GM19238 (cell line): ENCODE results near the gene TBC1D2.
"Not testable (repeated sequence)": the region's sequence is repeated elsewhere in the genome, so short reads cannot be mapped to it uniquely, and the experiment has no call there.

Source experiments
- DNase-seq: peaks from one replicate; pipeline ENCODE4 v3.0.0; 2011; ENCODE audit warnings: low spot score; ENCODE audit not compliant: insufficient read length

Gene TBC1D2

GRCh38 chr9:98255578-98256296 is at the start of gene TBC1D2:
Gene TBC1D2 (minus strand): TSS chr9:98255649. CDS start chr9:98255541, 108 bp downstream.
- peak; percentile 96 for DNase-seq

GRCh38 chr9:98304381-98304780 is 48.9 kb upstream of the TBC1D2 start:
- DNase-seq = no peak

- no peak for DNase-seq
Measured at GRCh38 chr9:98303633-98304125, 48.2 kb upstream of the TBC1D2 start.

GRCh38 chr9:98302938-98303632 is 47.6 kb upstream of the TBC1D2 start:
- DNase-seq = no peak

GRCh38 chr9:98302150-98302549 is 46.7 kb upstream of the TBC1D2 start:
- DNase-seq = no peak

- no peak for DNase-seq
Measured at GRCh38 chr9:98300611-98301010, 45.2 kb upstream of the TBC1D2 start.

- no peak for DNase-seq
Measured at GRCh38 chr9:98298476-98298875, 43.0 kb upstream of the TBC1D2 start.

- no peak for DNase-seq
Measured at GRCh38 chr9:98295824-98296223, 40.4 kb upstream of the TBC1D2 start.

- DNase-seq = no peak
Measured at GRCh38 chr9:98291820-98292219, 36.4 kb upstream of the TBC1D2 start.

- DNase-seq = no peak
Measured at GRCh38 chr9:98290411-98290810, 35.0 kb upstream of the TBC1D2 start.

- no peak for DNase-seq
Measured at GRCh38 chr9:98289614-98290201, 34.3 kb upstream of the TBC1D2 start.

- no peak for DNase-seq
Measured at GRCh38 chr9:98288881-98289280, 33.4 kb upstream of the TBC1D2 start.

GRCh38 chr9:98287384-98287783 is 31.9 kb upstream of the TBC1D2 start:
- no peak for DNase-seq

- no peak for DNase-seq
Measured at GRCh38 chr9:98285446-98285845, 30.0 kb upstream of the TBC1D2 start.

GRCh38 chr9:98284754-98285153 is 29.3 kb upstream of the TBC1D2 start:
- DNase-seq = no peak

GRCh38 chr9:98283143-98283542 is 27.7 kb upstream of the TBC1D2 start:
- DNase-seq = not testable (repeated sequence)

GRCh38 chr9:98281281-98281680 is 25.8 kb upstream of the TBC1D2 start:
- no peak for DNase-seq

- DNase-seq = no peak
Measured at GRCh38 chr9:98280574-98280973, 25.1 kb upstream of the TBC1D2 start.

- DNase-seq = no peak
Measured at GRCh38 chr9:98280162-98280561, 24.7 kb upstream of the TBC1D2 start.

GRCh38 chr9:98276907-98277469 is 21.5 kb upstream of the TBC1D2 start:
- no peak for DNase-seq

GRCh38 chr9:98275159-98275558 is 19.7 kb upstream of the TBC1D2 start:
- DNase-seq = no peak

- DNase-seq = no peak
Measured at GRCh38 chr9:98272083-98272482, 16.6 kb upstream of the TBC1D2 start.
